ENCODE measurements around the gene TBC1D12. TPM values are rescaled to one million over a fixed set of nuclear protein-coding genes. Genes with fewer than 3 reads are reported as not detected.
A peak's percentile ranks its signal among the peaks of the same experiment; 100 is the strongest.

The TBC1D12 gene
- total and polyA plus RNA-seq, 8 donors: 4.1 to 163 (median 12.9) TPM

DNA sequence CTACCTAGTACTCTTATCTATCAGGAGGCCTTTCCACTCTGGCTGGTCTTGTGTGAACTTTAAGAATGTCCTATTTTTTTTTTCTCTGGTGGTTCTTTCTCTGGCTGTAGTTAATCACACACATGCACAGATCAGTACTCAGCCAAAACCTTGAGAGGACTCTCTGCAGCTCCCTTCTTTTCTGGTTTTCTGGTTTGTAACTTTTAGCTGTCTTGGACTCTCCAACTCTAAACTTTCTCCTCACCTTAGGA lies 88.4 kb downstream of the TBC1D12 start:
- no peak for TF ChIP-seq POLR2A (IDR thresholded peaks at IDR 0.05)
- no peak for TF ChIP-seq EP300 (IDR thresholded peaks at IDR 0.05)
- no peaks in the 10 kb centered on the region for H3K9me3 ChIP-seq
- no peak overlapping the region for H3K27ac ChIP-seq
- intact Hi-C loops (cut with DNase I; ENCODE audit: low total_unique reads): no loop called here
- no peak overlapping the region for H3K4me3 ChIP-seq
- no peaks in the 10 kb centered on the region for H3K27me3 ChIP-seq
- no peaks in the 10 kb centered on the region for H3K36me3 ChIP-seq
- peak in 1 of 2 donors; percentile 11 for DNase-seq
- peaks cover 0 to 19% (median 9%) of the 10 kb centered on the region in 4 donors for H3K4me1 ChIP-seq

DNA sequence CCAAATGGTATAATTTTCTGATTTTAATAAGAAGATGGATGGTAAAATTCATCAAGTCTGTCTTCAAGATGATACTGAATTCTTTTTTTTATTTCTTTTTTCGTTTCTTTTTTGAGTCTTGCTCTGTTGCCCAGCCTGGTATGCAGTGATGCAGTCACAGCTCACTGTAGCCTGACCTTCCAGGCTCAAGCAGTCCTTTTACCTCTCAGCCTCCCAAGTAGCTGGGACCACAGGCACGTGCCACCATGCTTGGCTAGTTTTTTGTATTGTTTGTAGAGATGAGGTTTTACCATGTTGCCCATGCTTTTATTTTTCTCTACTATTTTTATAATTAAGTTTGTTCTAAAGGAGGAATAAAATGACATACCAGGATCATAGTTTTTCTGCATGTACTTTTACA lies 91.1 kb downstream of the TBC1D12 start:
- WGBS, 5 donors: 84 to 93% (median 88%) methylated on average over 2 of the region's 2 CpGs
- no peaks in the 10 kb centered on the region for H3K27me3 ChIP-seq
- H3K4me1 ChIP-seq: peaks cover 0 to 21% (median 13%) of the 10 kb centered on the region in 4 donors
- H3K9me3 ChIP-seq: no peaks in the 10 kb centered on the region
- H3K27ac ChIP-seq: no peak overlapping the region
- DNase-seq: no peak
- H3K4me3 ChIP-seq: no peak overlapping the region
- intact Hi-C loops (cut with DNase I; ENCODE audit: low total_unique reads): no loop called here
- H3K36me3 ChIP-seq: no peaks in the 10 kb centered on the region
- TF ChIP-seq, protein P1, sequence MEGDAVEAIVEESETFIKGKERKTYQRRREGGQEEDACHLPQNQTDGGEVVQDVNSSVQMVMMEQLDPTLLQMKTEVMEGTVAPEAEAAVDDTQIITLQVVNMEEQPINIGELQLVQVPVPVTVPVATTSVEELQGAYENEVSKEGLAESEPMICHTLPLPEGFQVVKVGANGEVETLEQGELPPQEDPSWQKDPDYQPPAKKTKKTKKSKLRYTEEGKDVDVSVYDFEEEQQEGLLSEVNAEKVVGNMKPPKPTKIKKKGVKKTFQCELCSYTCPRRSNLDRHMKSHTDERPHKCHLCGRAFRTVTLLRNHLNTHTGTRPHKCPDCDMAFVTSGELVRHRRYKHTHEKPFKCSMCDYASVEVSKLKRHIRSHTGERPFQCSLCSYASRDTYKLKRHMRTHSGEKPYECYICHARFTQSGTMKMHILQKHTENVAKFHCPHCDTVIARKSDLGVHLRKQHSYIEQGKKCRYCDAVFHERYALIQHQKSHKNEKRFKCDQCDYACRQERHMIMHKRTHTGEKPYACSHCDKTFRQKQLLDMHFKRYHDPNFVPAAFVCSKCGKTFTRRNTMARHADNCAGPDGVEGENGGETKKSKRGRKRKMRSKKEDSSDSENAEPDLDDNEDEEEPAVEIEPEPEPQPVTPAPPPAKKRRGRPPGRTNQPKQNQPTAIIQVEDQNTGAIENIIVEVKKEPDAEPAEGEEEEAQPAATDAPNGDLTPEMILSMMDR (IDR thresholded peaks at IDR 0.05): no peak
- TF ChIP-seq POLR2A (IDR thresholded peaks at IDR 0.05): no peak
- TF ChIP-seq POLR2AphosphoS5 (IDR thresholded peaks at IDR 0.05): no peak
- TF ChIP-seq EP300 (IDR thresholded peaks at IDR 0.05): no peak

DNA sequence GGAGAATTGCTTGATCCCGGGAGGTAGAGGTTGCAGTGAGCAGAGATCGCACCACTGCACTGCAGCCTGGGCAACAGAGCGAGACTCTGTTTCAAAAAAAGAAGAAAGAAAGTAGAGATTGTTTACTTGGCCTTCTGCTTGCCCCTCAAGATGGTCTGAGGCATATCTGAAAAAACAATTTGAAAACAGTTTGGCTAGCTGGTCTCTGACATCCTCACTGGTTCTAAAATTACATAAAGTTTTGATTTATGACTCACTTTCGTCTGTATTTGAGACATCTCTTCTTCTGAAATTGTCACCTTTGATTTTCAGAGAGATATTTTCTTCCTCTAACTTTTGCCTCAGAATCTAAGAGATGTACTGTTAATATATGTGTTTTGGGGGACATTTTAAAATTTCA lies 93.7 kb downstream of the TBC1D12 start:
- TF ChIP-seq EP300 (IDR thresholded peaks at IDR 0.05) (no peak), POLR2A (IDR thresholded peaks at IDR 0.05) (no peak), POLR2AphosphoS5 (IDR thresholded peaks at IDR 0.05) (no peak)
- TF ChIP-seq, protein P1 (IDR thresholded peaks at IDR 0.05): no peak
- no peak for DNase-seq
- Histone ChIP-seq H3K4me3 (no peak overlapping the region), H3K27me3 (no peaks in the 10 kb centered on the region), H3K9me3 (no peaks in the 10 kb centered on the region), H3K4me1 (peaks cover 0 to 10% (median 5%) of the 10 kb centered on the region in 4 donors), H3K27ac (no peak overlapping the region), H3K36me3 (peaks cover 0 to 6% (median 3%) of the 10 kb centered on the region in 4 donors)
- WGBS, 5 donors: 81 to 86% (median 84%) methylated on average over 4 of the region's 4 CpGs
- intact Hi-C loops (cut with DNase I; ENCODE audit: low total_unique reads): no loop called here

DNA sequence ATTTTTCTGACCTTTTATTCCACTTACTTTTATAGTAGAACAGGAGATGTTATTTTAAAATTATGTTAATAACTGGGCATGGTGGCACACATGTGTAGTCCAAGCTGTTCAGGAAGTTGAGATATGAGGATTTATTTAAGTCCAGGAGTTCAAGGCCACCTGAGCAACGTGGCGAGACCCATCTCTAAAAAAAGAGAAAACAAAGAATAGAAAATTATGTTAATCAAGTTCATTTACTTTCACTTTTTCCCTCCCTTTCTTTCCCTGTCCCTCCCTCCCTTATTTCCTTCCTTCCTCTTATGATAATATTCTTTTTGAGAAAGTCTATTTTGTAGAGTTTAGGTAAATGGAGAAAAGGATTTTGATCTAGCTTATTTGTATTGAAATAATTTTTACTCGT lies 94.3 kb downstream of the TBC1D12 start:
- intact Hi-C loops (cut with DNase I; ENCODE audit: low total_unique reads): no loop called here
- peaks cover 0 to 12% (median 6%) of the 10 kb centered on the region in 4 donors for H3K36me3 ChIP-seq
- H3K4me3 ChIP-seq: no peak overlapping the region
- no peak for DNase-seq
- H3K9me3 ChIP-seq: no peaks in the 10 kb centered on the region
- no peak overlapping the region for H3K27ac ChIP-seq
- H3K27me3 ChIP-seq: no peaks in the 10 kb centered on the region
- H3K4me1 ChIP-seq: peaks cover 0 to 9% (median 1%) of the 10 kb centered on the region in 4 donors
- no peak for TF ChIP-seq EP300 (IDR thresholded peaks at IDR 0.05)
- TF ChIP-seq POLR2A (IDR thresholded peaks at IDR 0.05): no peak
- no peak for TF ChIP-seq POLR2AphosphoS5 (IDR thresholded peaks at IDR 0.05)
- TF ChIP-seq, protein P1 (IDR thresholded peaks at IDR 0.05): no peak
- 39 to 58% (median 52%) methylated on average over 3 of the region's 3 CpGs for WGBS, 5 donors

DNA sequence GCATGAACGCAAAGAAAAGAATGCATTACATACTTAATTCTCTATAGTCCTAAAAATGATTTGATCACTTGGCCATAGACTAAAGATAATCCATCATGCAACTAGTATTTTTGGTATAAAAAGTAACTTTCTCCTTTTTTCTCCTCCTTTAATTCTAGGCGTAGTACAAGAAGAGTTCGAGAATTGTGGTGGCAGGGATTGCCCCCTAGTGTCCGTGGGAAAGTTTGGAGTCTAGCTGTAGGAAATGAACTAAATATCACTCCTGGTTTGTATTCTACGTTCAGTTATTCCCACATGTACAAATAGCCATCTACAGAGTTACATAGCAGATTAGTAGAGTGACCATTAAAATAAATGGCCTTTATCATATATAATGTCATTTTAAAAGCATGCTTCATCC lies 97.7 kb downstream of the TBC1D12 start:
- Histone ChIP-seq H3K4me3 (no peak overlapping the region), H3K27ac (no peak overlapping the region), H3K36me3 (peaks cover 0 to 19% (median 6%) of the 10 kb centered on the region in 4 donors), H3K27me3 (no peaks in the 10 kb centered on the region), H3K4me1 (peaks cover 0 to 9% (median 0%) of the 10 kb centered on the region in 4 donors), H3K9me3 (no peaks in the 10 kb centered on the region)
- 52 to 71% (median 55%) methylated on average over 5 of the region's 5 CpGs for WGBS, 5 donors
- TF ChIP-seq EP300 (IDR thresholded peaks at IDR 0.05) (no peak), POLR2AphosphoS5 (IDR thresholded peaks at IDR 0.05) (no peak), POLR2A (IDR thresholded peaks at IDR 0.05) (no peak)
- TF ChIP-seq, protein P1 (IDR thresholded peaks at IDR 0.05): peak in 3 of 7 experiments; percentile 20 to 22 (median 21)
- DNase-seq: peak in 1 of 2 donors; percentile 35
- intact Hi-C loops (cut with DNase I; ENCODE audit: low total_unique reads): no loop called here

Data from stomach (tissue), 9 donors.